ENCODE measurements around the gene FNDC10.
"Not testable (repeated sequence)": the region's sequence is repeated elsewhere in the genome, so short reads cannot be mapped to it uniquely, and the experiment has no call there.

FNDC10 gene

GRCh38 chr1:1563688-1564087 lies 36.2 kb downstream of the FNDC10 start:
- DNase-seq, result no peak

GRCh38 chr1:1562556-1563195 lies 37.3 kb downstream of the FNDC10 start:
- DNase-seq, result no peak

- no peak for DNase-seq
Observed at GRCh38 chr1:1561801-1562470, 38.0 kb downstream of the FNDC10 start.

GRCh38 chr1:1560178-1560577 lies 39.8 kb downstream of the FNDC10 start:
- DNase-seq, result no peak

- DNase-seq, result no peak
Observed at GRCh38 chr1:1559066-1559465, 40.9 kb downstream of the FNDC10 start.

- no peak for DNase-seq
Observed at GRCh38 chr1:1558591-1558990, 41.3 kb downstream of the FNDC10 start.

GRCh38 chr1:1557688-1558087 lies 42.2 kb downstream of the FNDC10 start:
- DNase-seq, result not testable (repeated sequence)

- DNase-seq, result not testable (repeated sequence)
Observed at GRCh38 chr1:1556961-1557360, 43.0 kb downstream of the FNDC10 start.

- DNase-seq, result no peak
Observed at GRCh38 chr1:1556505-1556904, 43.4 kb downstream of the FNDC10 start.

- no peak for DNase-seq
Observed at GRCh38 chr1:1554926-1555915, 44.7 kb downstream of the FNDC10 start.

GRCh38 chr1:1554550-1554925 lies 45.4 kb downstream of the FNDC10 start:
- DNase-seq, result no peak

- DNase-seq, result no peak
Observed at GRCh38 chr1:1553821-1554494, 46.0 kb downstream of the FNDC10 start.

GRCh38 chr1:1552263-1552639 lies 47.7 kb downstream of the FNDC10 start:
- no peak for DNase-seq

GRCh38 chr1:1551524-1552262 lies 48.2 kb downstream of the FNDC10 start:
- DNase-seq, result no peak

GRCh38 chr1:1550591-1551432 lies 49.1 kb downstream of the FNDC10 start:
- no peak for DNase-seq

GRCh38 chr1:1550087-1550486 lies 49.8 kb downstream of the FNDC10 start:
- no peak for DNase-seq

- no peak for DNase-seq
Observed at GRCh38 chr1:1548591-1548990, 51.3 kb downstream of the FNDC10 start.

All from effector CD4-positive, alpha-beta T cell (primary cell).